NCI-H2227 treated with DMSO at 0.1 percent for 48 hours (cell line): ENCODE results near the gene OTOG.
A peak's percentile ranks its signal among the peaks of the same experiment; 100 is the strongest.

Experiments
- DNase-seq: peaks from one replicate; lab custom pipeline; 2025; lab: John Stamatoyannopoulos, UW

Gene OTOG

GRCh38 chr11:17519061-17519885, 27.8 kb upstream of the OTOG start:
- no peak for DNase-seq

- no peak for DNase-seq
Measured at GRCh38 chr11:17521106-17521900, 25.8 kb upstream of the OTOG start.

GRCh38 chr11:17522655-17523054, 24.4 kb upstream of the OTOG start:
- no peak for DNase-seq

GRCh38 chr11:17524221-17524620, 22.8 kb upstream of the OTOG start:
- DNase-seq = no peak

GRCh38 chr11:17525570-17525969, 21.5 kb upstream of the OTOG start:
- DNase-seq = no peak

GRCh38 chr11:17526326-17526725, 20.7 kb upstream of the OTOG start:
- DNase-seq = no peak

GRCh38 chr11:17526931-17527627, 20.0 kb upstream of the OTOG start:
- DNase-seq = no peak

GRCh38 chr11:17527628-17527995, 19.4 kb upstream of the OTOG start:
- DNase-seq = no peak

GRCh38 chr11:17528181-17528691, 18.8 kb upstream of the OTOG start:
- peak; percentile 6 for DNase-seq

- DNase-seq = no peak
Measured at GRCh38 chr11:17528906-17529843, 17.9 kb upstream of the OTOG start.

- DNase-seq = peak; percentile 39
Measured at GRCh38 chr11:17529844-17530185, 17.2 kb upstream of the OTOG start.

GRCh38 chr11:17531071-17531600, 15.9 kb upstream of the OTOG start:
- DNase-seq = no peak

- DNase-seq = no peak
Measured at GRCh38 chr11:17531636-17532113, 15.4 kb upstream of the OTOG start.

- DNase-seq = no peak
Measured at GRCh38 chr11:17532784-17533183, 14.3 kb upstream of the OTOG start.

GRCh38 chr11:17533341-17533740, 13.7 kb upstream of the OTOG start:
- no peak for DNase-seq

GRCh38 chr11:17533778-17534415, 13.2 kb upstream of the OTOG start:
- no peak for DNase-seq

- DNase-seq = no peak
Measured at GRCh38 chr11:17535488-17535887, 11.6 kb upstream of the OTOG start.

GRCh38 chr11:17537261-17537660, 9.8 kb upstream of the OTOG start:
- DNase-seq = no peak

- DNase-seq = no peak
Measured at GRCh38 chr11:17538054-17538453, 9.0 kb upstream of the OTOG start.

GRCh38 chr11:17538731-17539130, 8.3 kb upstream of the OTOG start:
- DNase-seq = no peak

GRCh38 chr11:17540807-17541206, 6.3 kb upstream of the OTOG start:
- no peak for DNase-seq
